Activated naive CD4-positive, alpha-beta T cell treated with anti-CD3 and anti-CD28 coated beads, Interleukin-2, amount 50 U/mL, for 72 hours (primary cell): Measurements from ENCODE around the gene SUSD2. TPM values are rescaled to one million over a fixed set of nuclear protein-coding genes. Genes with fewer than 3 reads are reported as not detected.
"Not testable (repeated sequence)": the region's sequence is repeated elsewhere in the genome, so short reads cannot be mapped to it uniquely, and the experiment has no call there.

Experiments
- ATAC-seq, 2 donors: fragments of 150-1000 bp; cut with Tn5 transposase; 2 replicates each; pipeline ENCODE4 v1.10.0; 2021; ENCODE audit warnings: mild to moderate bottlenecking in 2 of 2, moderate library complexity in 2 of 2
- DNase-seq, 2 donors: peaks; one replicate each; pipeline ENCODE4 v3.0.0; 2021 to 2022; ENCODE audit warnings: low spot score in 2 of 2
- H3K27ac Mint-ChIP-seq, 2 donors: one replicate each; pipeline ENCODE4 v1.8.0; 2022; ENCODE audit warnings: mild to moderate bottlenecking in 2 of 2, mixed read lengths in 2 of 2
- H3K36me3 Mint-ChIP-seq, 2 donors: one replicate each; pipeline ENCODE4 v1.8.0; 2022; ENCODE audit warnings: mixed read lengths in 2 of 2
- H3K9me3 Mint-ChIP-seq, 2 donors: one replicate each; pipeline ENCODE4 v1.8.0; 2022; ENCODE audit warnings: mixed read lengths in 2 of 2
- total RNA-seq, 2 donors: library from RNA; stranded (reverse); gene quantifications; one replicate each; pipeline ENCODE4 v1.2.3, GENCODE V29; 2022

The SUSD2 gene
- total RNA-seq, 2 donors from 2014 or later: 0.20 to 1.6 TPM

GRCh38 chr22:24190596-24191208 is 9.4 kb downstream of the SUSD2 start:
- DNase-seq: no peak
- H3K9me3 Mint-ChIP-seq: no peaks in the 10 kb centered on the region
- H3K27ac Mint-ChIP-seq: peak overlapping the region in 1 of 2 donors; percentile 30
- no peaks in the 10 kb centered on the region for H3K36me3 Mint-ChIP-seq
- ATAC-seq: no peak

DNA sequence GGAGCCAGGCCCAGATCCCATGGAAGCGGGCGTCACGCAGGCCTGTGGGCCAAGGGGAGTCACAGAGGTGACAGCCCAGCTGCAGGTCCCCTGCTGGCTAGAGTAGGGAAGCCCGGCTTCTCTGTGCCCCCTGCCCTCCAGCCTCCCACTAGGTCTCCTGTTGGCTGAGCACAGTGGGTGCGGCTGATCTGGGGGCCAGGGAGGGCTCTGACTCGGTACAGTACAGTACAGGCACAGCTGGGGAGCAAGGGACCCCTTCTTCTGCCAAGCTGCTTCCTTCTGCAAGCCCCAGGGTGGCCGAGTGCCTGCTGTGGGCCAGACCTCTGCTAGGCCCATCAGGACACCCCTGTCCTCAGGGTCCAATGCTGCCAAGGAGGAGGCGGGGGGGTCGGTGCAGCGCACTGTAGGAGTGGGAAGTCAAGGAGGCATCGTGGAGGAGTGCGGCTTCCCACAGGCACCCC is 10.1 kb downstream of the SUSD2 start:
- DNase-seq (no peak), ATAC-seq (no peak)
- H3K36me3 Mint-ChIP-seq: no peaks in the 10 kb centered on the region
- peak overlapping the region in 1 of 2 donors; percentile 16 for H3K27ac Mint-ChIP-seq
- H3K9me3 Mint-ChIP-seq: no peaks in the 10 kb centered on the region

DNA sequence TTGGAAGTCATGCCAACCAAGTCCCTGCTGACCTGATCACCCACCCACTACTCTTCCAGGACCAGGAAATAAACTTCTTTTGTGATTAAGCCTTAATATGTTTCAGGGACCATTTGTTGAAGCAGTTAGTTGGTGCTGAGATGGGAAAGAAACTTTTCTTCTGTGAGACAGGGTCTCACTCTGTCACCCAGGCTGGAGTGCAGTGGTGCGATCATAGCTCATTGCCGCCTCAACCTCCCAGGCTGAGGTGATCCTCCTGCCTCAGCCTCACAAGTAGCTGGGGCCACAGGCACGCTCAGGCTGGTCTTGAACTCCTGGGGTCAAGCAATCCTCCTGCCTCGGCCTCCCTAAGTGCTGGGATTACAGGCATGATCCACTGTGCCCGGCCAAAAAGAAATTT is 10.6 kb downstream of the SUSD2 start:
- ATAC-seq: no peak
- no peaks in the 10 kb centered on the region for H3K9me3 Mint-ChIP-seq
- H3K36me3 Mint-ChIP-seq: no peaks in the 10 kb centered on the region
- H3K27ac Mint-ChIP-seq: no peak overlapping the region
- DNase-seq: no peak

DNA sequence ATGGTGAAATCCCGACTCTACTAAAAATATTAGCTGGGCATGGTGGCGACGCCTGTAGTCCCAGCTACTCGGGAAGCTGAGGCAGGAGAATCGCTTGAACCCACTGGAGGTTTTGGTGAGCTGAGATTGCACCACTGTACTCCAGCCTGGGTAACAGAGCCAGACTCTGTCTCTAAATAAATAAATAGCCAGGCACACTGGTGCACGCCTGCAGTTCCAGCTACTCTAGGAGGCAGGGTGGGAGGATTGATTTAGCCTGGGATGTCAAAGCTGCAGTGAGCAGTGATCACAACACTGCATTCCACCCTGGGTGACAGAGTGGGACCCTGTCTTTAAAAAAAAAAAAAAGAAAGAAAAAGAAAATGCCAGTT is 17.4 kb downstream of the SUSD2 start:
- no peaks in the 10 kb centered on the region for H3K36me3 Mint-ChIP-seq

DNA sequence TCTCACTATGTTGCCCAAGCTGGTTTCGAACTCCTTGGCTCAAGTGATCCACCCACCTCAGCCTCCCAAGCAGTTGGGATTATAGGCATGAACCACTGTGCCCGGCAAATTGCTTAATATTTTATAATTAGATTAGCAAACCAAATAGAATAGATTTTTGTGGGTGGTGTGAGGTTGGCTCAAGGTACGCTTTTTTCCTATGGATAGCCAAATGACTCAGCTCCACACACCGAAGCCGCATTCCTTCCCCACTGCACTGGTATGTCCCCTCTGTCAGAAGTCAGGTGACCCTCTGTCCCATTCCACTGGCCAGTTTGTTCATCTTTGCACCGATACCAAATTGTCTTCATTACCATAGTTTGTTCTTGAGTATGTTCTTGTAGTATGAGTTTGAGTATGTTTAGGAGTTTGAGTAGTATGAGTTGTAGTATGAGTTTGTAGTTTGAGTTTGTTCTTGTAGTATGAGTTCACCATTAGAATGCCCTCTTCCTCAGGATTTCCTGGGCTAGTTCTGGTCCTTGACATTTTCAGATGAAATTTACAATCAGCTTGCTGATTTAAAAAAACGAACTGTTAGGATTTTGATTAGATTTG is 19.4 kb downstream of the SUSD2 start:
- Mint-ChIP-seq H3K9me3 (no peaks in the 10 kb centered on the region), H3K36me3 (no peaks in the 10 kb centered on the region), H3K27ac (no peak overlapping the region)
- ATAC-seq (peak in 1 of 2 donors; percentile 28), DNase-seq (no peak)

More for the DNA sequence above, 17.4 kb downstream of the SUSD2 start:
- ATAC-seq: no peak
- Mint-ChIP-seq H3K27ac (no peak overlapping the region), H3K9me3 (no peaks in the 10 kb centered on the region)
- no peak for DNase-seq

DNA sequence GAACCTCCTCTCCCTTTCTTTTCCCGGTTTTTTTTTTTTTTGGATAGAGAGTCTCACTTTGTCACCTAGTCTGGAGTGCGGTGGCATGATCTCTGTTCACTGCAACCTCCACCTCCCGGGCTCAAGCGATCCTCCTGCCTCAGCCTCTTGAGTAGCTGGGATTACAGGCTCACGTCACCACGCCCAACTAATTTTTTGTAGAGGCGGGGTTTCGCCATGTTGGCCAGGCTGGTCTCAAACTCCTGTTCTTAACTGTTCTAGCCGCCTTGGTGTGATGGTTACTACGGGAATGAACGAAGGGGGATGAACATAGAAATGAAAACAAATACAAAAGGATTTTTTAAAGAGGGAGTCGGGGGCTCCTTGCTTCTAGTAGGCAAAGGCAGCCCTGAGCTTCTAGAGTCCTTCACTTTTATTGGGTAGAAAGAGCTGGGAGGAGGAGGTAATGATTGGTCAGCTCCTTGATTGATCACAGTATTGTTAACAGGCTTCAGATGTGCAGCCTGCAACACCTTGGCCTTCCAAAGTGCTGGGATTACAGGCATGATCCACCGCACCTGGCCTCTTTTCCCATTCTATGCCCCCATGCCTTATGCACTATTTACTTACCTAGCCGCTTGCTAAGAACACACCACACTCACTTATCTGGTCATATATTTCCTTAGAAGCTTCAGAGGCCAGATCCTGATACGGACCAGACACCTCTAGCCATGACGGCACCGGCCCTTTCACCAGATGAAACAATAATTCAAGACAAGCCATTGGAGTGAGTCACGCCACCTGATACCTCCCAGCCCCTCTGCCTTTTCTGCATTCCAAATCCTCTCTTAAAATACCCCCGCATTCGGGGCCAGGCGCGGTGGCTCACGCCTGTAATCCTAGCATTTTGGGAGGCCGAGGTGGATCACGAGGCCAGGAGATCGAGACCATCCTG is 20.7 kb downstream of the SUSD2 start:
- no peak for DNase-seq
- ATAC-seq: no peak
- no peaks in the 10 kb centered on the region for H3K36me3 Mint-ChIP-seq
- no peak overlapping the region for H3K27ac Mint-ChIP-seq
- no peaks in the 10 kb centered on the region for H3K9me3 Mint-ChIP-seq

DNA sequence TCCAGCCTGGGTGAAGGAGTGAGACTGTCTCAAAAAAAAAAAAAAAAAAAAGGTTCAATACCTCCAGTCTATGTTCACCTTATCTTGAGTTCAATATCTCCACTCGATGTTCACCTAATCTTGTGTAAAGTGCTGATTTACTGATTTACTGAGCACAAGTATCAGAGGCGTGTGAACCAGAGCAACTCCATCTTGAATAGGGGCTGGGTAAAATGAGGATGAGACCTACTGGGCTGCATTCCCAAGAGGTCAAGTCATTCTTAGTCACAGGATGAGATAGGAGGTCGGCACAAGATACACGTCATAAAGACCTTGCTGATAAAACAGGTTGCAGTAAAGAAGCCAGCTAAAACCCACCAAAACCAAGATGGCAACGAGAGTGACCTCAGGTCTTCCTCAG is 22.6 kb downstream of the SUSD2 start:
- not testable (repeated sequence) for H3K9me3 Mint-ChIP-seq, ATAC-seq, DNase-seq, H3K36me3 Mint-ChIP-seq, H3K27ac Mint-ChIP-seq

DNA sequence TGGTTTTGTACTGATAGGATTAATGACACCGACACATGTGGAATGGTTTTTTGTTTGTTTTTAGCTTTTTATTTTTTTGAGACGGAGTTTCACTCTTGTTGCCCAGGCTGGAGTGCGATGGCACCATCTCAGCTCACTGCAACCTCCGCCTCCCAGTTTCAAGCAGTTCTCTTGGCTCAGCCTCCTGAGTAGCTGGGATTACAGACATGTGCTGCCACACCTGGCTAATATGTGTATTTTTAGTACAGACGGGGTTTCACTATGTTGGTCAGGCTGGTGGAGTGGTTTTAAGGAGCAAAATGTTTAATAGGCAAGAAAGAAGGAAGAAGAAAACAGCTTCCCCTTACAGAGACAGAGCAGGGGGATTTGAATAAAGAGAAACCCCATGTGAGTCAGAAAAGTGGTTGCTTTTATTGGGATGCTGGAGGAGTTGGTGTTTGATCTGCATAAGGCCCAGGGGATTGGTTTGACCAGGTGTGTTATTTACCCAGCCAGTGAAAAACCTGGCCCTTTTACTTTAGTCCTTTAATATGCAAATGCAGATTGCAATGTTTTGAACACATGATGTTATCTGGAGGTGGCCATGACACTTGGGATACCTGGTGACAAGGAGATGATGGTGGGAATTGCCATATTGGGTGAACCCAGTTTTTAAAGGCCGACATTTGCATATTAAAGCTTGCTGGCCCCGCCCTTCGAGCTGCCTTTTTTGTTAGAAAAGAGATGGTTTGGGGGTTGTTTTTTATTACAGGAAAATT is 24.3 kb downstream of the SUSD2 start:
- H3K9me3 Mint-ChIP-seq: no peaks in the 10 kb centered on the region
- no peak for DNase-seq
- no peaks in the 10 kb centered on the region for H3K36me3 Mint-ChIP-seq
- ATAC-seq: no peak
- no peak overlapping the region for H3K27ac Mint-ChIP-seq

DNA sequence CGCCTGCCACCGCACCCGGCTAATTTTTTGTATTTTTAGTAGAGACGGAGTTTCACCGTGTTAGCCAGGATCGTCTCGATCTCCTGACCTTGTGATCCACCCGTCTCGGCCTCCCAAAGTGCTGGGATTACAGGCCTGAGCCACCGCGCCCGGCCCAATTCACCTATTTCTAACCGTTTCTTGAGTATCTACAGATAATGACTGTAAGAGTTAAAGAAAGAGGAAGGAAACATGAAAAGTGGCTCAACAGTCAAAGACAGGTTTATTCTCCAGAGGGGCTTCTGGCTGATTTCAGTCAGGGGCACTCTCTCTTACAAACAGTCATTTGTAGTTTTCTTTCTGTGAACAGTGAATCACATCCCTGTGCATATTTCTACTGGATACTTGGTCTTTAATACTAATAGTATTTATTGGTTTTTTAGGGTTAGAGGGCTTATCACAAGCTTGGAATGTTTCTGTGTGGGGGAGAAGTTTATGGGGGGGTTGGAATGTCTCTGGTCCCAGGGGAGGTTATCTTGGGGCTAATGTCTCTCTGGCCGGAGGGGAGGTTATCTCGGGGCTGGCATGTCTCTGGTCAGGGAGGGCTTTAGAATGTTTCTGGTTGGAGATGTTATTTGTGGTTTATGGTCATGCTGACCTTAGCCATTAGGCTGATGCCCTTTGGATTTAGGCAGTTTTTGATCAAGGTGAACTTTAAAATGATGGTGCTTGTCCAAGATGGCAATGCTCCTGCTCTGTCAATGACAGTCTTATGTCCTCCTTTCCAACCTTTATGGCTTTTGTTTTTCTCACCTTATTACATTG is 25.4 kb downstream of the SUSD2 start:
- H3K27ac Mint-ChIP-seq: peak overlapping the region in 1 of 2 donors; percentile 67
- not testable (repeated sequence) for ATAC-seq, H3K36me3 Mint-ChIP-seq, DNase-seq, H3K9me3 Mint-ChIP-seq

DNA sequence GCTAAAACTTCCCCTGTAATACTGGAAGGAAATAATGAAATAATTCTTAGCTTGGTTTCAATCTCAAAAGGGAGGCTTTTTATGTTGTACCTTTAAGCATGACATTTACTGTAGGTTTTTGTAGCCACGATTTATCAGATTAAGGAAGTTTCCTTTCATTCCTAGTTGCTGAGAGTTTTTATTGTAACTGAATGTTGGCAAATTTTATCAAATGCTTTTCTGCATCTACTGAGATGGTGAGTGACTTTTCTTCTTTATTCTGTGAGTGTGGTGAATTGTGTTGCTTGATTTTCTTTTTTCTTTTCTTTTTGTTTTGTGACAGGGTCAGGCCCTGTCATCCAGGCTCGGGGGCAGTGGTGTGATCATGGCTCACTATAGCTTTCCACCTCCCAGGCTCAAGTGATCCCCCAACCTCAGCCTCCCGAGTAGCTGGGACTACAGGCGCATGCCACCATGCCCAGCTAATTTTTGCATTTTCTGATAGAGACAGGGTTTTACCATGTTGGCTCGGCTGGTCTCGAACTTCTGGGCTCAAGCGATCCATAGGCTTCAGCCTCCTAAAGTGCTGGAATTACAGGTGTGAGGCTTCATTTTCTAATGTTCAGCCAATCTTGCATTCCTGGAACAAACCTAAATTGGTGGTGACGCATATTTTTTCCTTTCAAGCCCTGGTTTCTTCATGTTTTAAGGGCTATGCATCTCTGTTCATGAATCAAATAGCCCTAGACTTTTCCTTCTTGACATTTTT is 26.2 kb downstream of the SUSD2 start:
- ATAC-seq (no peak), DNase-seq (no peak)
- no peaks in the 10 kb centered on the region for H3K9me3 Mint-ChIP-seq
- no peaks in the 10 kb centered on the region for H3K36me3 Mint-ChIP-seq
- H3K27ac Mint-ChIP-seq: peak overlapping the region in 1 of 2 donors; percentile 67

DNA sequence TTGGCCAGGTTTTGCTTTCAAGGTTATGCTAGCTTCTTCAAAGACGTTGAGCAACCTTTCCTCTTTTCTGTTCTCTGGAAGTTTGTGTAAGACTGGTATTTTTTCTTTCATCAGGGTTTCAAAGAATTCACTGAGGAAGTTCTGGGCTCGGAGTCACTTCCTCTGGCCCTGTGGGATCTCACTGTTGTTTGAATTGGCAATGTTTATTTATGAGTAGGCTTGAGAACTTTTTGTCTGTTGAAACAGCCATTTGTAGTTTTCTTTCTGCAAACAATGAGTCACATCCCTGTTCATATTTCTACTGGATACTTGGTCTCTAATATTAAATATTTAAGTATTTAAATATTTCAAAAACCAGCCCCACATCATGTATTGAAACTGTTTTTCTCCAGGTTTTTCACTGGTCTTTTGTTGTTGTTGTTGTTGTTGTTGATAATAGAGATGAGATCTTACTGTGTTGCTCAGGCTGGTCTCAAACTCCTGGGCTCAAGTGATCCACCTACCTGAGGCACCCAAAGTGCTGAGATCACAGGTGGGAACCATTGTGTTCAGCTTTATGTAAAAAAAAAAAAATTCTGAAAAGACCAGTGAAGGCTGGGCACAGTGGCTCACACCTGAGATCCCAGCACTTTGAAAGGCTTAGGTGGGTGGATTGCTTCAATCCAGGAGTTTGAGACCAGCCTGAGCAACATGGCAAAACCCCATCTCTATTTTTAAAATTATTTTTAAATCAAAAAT is 26.9 kb downstream of the SUSD2 start:
- DNase-seq (no peak), ATAC-seq (no peak)
- peak overlapping the region in 1 of 2 donors; percentile 67 for H3K27ac Mint-ChIP-seq
- no peaks in the 10 kb centered on the region for H3K9me3 Mint-ChIP-seq
- H3K36me3 Mint-ChIP-seq: no peaks in the 10 kb centered on the region

- no peaks in the 10 kb centered on the region for H3K36me3 Mint-ChIP-seq
- no peak for DNase-seq
- H3K27ac Mint-ChIP-seq: no peak overlapping the region
- no peaks in the 10 kb centered on the region for H3K9me3 Mint-ChIP-seq
- ATAC-seq: no peak
These were observed 27.7 kb downstream of the SUSD2 start for GRCh38 chr22:24209016-24209415.

DNA sequence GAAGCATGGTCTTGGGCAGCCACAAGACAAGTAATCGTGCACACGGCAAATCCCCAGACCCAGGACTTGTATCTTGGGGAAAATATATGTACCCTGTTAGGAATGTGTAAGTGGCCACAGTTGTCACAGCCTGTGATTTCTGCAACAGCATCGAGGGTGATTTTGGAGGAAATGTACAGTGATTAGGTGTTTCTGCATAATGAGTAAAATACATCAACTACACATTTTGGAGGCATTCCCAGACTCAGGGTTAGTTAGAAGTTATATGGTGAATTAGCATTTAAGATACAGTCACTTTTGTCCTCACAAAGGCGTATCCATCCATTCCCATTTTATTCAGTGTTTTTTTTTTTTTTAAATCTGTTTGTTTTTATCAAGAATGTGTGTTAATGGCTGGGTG is 28.4 kb downstream of the SUSD2 start:
- no peak for DNase-seq
- H3K36me3 Mint-ChIP-seq: no peaks in the 10 kb centered on the region
- ATAC-seq: no peak
- no peaks in the 10 kb centered on the region for H3K9me3 Mint-ChIP-seq
- H3K27ac Mint-ChIP-seq: no peak overlapping the region

GRCh38 chr22:24210409-24210808 is 29.1 kb downstream of the SUSD2 start:
- not testable (repeated sequence) for H3K36me3 Mint-ChIP-seq, H3K27ac Mint-ChIP-seq, H3K9me3 Mint-ChIP-seq, DNase-seq, ATAC-seq

DNA sequence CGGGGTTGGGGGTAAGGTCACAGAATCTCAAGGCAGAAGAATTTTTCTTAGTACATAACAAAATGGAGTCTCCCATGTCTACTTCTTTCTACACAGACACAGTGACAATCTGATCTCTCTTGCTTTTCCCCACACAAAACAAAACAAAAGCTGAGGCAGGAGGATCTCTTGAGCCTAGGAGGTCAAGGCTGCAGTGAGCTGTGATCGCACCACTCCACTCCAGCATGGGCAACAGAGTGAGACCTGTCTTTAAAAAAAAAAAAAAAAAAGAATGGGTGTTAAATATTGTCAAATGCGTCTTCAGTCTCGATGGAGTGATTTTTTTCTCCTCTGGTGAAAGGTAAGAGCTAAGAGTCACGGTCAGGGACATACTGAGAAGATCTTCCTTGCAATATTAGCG is 30.4 kb downstream of the SUSD2 start:
- H3K36me3 Mint-ChIP-seq, H3K27ac Mint-ChIP-seq, H3K9me3 Mint-ChIP-seq, ATAC-seq, DNase-seq: not testable (repeated sequence)
